NK-92 treated with Interleukin-12 subunit alpha and Interleukin-12 subunit beta, amount 100 ng/mL, for 24 hours (cell line): Measurements from ENCODE around the gene CACNA2D1.
"Not testable (repeated sequence)": the region's sequence is repeated elsewhere in the genome, so short reads cannot be mapped to it uniquely, and the experiment has no call there.

Source experiments
- DNase-seq: peaks from one replicate; lab custom pipeline; 2025; lab: John Stamatoyannopoulos, UW

Gene CACNA2D1

GRCh38 chr7:82434275-82435022 lies 9.1 kb downstream of the CACNA2D1 start:
- no peak for DNase-seq

GRCh38 chr7:82433507-82433906 lies 10.1 kb downstream of the CACNA2D1 start:
- no peak for DNase-seq

GRCh38 chr7:82432743-82433142 lies 10.8 kb downstream of the CACNA2D1 start:
- DNase-seq: not testable (repeated sequence)

GRCh38 chr7:82430500-82431465 lies 12.8 kb downstream of the CACNA2D1 start:
- no peak for DNase-seq

GRCh38 chr7:82429408-82429807 lies 14.2 kb downstream of the CACNA2D1 start:
- DNase-seq: no peak

- no peak for DNase-seq
These were observed 15.2 kb downstream of the CACNA2D1 start for GRCh38 chr7:82428186-82428961.

- no peak for DNase-seq
These were observed 20.1 kb downstream of the CACNA2D1 start for GRCh38 chr7:82423446-82423845.

- no peak for DNase-seq
These were observed 24.4 kb downstream of the CACNA2D1 start for GRCh38 chr7:82419200-82419599.

GRCh38 chr7:82417898-82418297 lies 25.7 kb downstream of the CACNA2D1 start:
- DNase-seq: no peak

- no peak for DNase-seq
These were observed 27.2 kb downstream of the CACNA2D1 start for GRCh38 chr7:82416402-82416801.

- DNase-seq: no peak
These were observed 29.2 kb downstream of the CACNA2D1 start for GRCh38 chr7:82414389-82414788.

GRCh38 chr7:82413237-82413636 lies 30.3 kb downstream of the CACNA2D1 start:
- DNase-seq: no peak

GRCh38 chr7:82411732-82412131 lies 31.8 kb downstream of the CACNA2D1 start:
- no peak for DNase-seq

- no peak for DNase-seq
These were observed 33.1 kb downstream of the CACNA2D1 start for GRCh38 chr7:82410461-82410860.

- no peak for DNase-seq
These were observed 36.6 kb downstream of the CACNA2D1 start for GRCh38 chr7:82406937-82407336.

- DNase-seq: no peak
These were observed 38.3 kb downstream of the CACNA2D1 start for GRCh38 chr7:82405301-82405700.

GRCh38 chr7:82404652-82405051 lies 38.9 kb downstream of the CACNA2D1 start:
- no peak for DNase-seq

GRCh38 chr7:82404094-82404493 lies 39.5 kb downstream of the CACNA2D1 start:
- no peak for DNase-seq

GRCh38 chr7:82397879-82398524 lies 45.6 kb downstream of the CACNA2D1 start:
- no peak for DNase-seq

- DNase-seq: no peak
These were observed 47.2 kb downstream of the CACNA2D1 start for GRCh38 chr7:82396343-82396742.

- no peak for DNase-seq
These were observed 48.4 kb downstream of the CACNA2D1 start for GRCh38 chr7:82395147-82395546.

- DNase-seq: no peak
These were observed 49.7 kb downstream of the CACNA2D1 start for GRCh38 chr7:82393840-82394220.
